Measurements from ENCODE around the gene TVP23C. TPM values are rescaled to one million over a fixed set of nuclear protein-coding genes. Genes with fewer than 3 reads are reported as not detected.

TVP23C gene
- total RNA-seq, 1 donor from 2014 or later: 8.9 TPM

DNA sequence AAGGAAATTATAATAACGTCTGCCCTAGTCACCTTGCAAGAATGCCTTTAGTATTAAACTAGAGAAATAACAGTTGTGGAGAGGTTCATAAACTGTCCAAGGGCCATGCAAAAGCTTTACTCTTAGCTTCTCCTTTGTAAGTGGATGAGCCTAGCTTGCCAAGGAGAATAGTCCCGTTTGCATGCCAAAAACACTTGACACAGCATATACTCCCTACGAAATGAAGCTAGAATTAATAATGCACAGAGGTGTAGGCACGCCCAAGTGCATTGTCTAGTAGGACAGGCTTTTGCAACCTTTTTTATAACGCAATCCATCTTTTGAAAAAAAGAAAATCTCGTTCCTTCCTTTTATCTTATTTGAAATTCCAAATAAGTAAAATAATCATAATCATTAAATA, 83.1 kb downstream of the TVP23C start:
- Mint-ChIP-seq H3K36me3 (ENCODE audit: low read depth) (no peaks in the 10 kb centered on the region), H3K4me3 (no peak overlapping the region), H3K27ac (no peak overlapping the region), H3K9me3 (no peaks in the 10 kb centered on the region), H3K27me3 (ENCODE audit: insufficient read depth) (no peaks in the 10 kb centered on the region), H3K4me1 (ENCODE audit: low read depth) (no peaks in the 10 kb centered on the region)
- intact Hi-C loops (cut with micrococcal nuclease): no loop called here
- DNase-seq (ENCODE audit: low spot score): no peak

DNA sequence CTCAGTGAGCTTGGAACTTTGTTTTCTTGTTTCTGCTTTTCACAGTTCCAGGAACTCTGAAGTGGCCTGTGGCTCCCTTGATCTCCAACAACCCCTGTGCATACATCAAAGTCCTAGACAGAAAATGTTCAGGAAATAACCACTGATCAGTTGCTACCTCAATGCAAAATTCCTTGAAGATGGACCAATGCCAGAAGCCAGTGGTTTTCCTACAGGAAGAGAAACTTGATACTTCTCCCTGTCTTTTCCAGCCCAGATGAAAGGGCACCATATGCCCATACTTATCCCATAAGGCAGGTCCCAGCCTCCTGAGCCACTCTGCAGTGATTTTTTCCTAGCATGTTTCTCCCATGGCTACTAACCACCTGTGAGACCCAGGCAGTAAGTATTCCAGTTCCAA, 83.6 kb downstream of the TVP23C start:
- Mint-ChIP-seq H3K4me1 (ENCODE audit: low read depth) (no peaks in the 10 kb centered on the region), H3K4me3 (no peak overlapping the region), H3K36me3 (ENCODE audit: low read depth) (no peaks in the 10 kb centered on the region), H3K27me3 (ENCODE audit: insufficient read depth) (no peaks in the 10 kb centered on the region), H3K9me3 (no peaks in the 10 kb centered on the region), H3K27ac (no peak overlapping the region)
- intact Hi-C loops (cut with micrococcal nuclease): no loop called here
- DNase-seq (ENCODE audit: low spot score): no peak

DNA sequence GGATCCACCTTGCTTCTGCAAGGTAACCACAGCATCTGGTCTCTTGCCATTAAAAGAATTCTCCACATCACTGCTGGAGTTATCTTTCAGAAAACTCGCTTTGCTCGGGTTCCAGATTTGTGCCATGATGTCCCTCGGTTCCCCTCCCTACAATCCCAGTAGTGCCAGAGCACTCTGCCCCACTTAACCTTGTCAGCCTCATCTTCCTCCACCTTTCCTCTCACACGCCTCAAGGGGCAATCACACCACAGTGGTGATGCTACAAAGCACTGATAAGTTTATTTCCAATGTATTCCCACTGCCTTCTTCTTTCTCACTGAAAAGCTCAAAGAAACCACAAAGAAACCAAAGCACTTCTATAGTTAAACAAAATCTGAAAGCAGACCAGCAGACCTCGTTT, 84.4 kb downstream of the TVP23C start:
- Mint-ChIP-seq H3K9me3 (no peaks in the 10 kb centered on the region), H3K4me1 (ENCODE audit: low read depth) (no peaks in the 10 kb centered on the region), H3K27ac (no peak overlapping the region), H3K4me3 (no peak overlapping the region), H3K36me3 (ENCODE audit: low read depth) (no peaks in the 10 kb centered on the region), H3K27me3 (ENCODE audit: insufficient read depth) (no peaks in the 10 kb centered on the region)
- intact Hi-C loops (cut with micrococcal nuclease): no loop called here
- DNase-seq (ENCODE audit: low spot score): no peak

DNA sequence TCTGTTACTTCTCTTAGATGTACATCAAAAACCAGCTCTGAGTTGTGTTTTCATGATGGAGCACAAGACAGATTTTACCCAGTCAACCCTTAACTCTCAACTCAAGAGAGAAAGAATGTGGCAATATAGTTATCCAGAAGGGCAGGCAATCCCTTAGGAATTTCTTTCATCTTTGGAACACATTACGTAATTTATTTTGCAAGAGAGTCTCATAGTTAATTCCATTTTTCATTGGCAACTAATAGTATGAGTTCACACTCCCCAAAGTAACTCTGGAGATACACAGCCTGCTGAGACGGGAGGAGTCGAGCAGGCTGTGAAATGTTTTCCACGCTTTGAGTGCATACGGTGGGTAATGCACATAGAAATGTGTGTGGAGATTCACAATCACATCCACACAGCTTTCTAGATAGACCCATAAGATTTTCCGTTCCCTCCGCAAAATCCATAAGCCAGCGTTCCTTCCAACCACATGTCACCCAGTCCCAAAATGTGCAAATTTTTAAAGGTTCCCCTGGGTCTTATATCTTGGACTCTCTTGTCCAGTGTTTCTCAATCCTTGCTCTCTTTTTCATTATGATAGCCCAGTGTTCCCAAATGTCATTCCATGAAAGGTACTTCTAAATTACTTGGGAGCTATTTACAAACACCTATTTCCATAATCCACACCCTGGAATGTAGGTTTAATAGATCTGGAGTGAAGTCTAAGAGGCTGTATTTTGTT, 87.5 kb downstream of the TVP23C start:
- H3K36me3 Mint-ChIP-seq (ENCODE audit: low read depth): peaks cover 2% of the 10 kb centered on the region

DNA sequence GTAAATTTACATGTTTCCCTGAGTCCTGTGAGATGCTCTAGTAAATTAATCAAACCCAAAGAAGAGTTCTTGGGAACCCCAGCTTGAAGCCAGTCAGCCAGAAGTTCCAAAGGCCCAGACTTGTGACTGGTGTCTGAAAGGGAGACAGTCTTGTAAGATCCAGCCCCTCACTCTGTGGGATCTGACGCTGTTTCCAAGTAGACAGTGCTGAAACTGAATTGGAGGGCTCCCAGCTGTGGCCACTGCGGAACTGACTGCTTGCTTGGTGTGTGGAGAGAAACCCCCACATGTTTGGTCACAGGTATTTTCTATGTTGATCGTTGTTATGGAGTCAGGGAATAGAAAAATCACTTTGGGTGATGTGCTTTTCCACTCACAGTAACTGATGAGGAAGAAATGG, 90.4 kb downstream of the TVP23C start:
- H3K9me3 Mint-ChIP-seq: no peaks in the 10 kb centered on the region
- intact Hi-C loops (cut with micrococcal nuclease): no loop called here
- peaks cover 2% of the 10 kb centered on the region for H3K36me3 Mint-ChIP-seq (ENCODE audit: low read depth)
- H3K4me1 Mint-ChIP-seq (ENCODE audit: low read depth): no peaks in the 10 kb centered on the region
- H3K4me3 Mint-ChIP-seq: no peak overlapping the region
- H3K27ac Mint-ChIP-seq: no peak overlapping the region
- no peak for DNase-seq (ENCODE audit: low spot score)
- H3K27me3 Mint-ChIP-seq (ENCODE audit: insufficient read depth): no peaks in the 10 kb centered on the region

More for the DNA sequence above, 87.5 kb downstream of the TVP23C start:
- Mint-ChIP-seq H3K4me3 (no peak overlapping the region), H3K27ac (no peak overlapping the region), H3K9me3 (no peaks in the 10 kb centered on the region), H3K27me3 (ENCODE audit: insufficient read depth) (no peaks in the 10 kb centered on the region), H3K4me1 (ENCODE audit: low read depth) (no peaks in the 10 kb centered on the region)
- DNase-seq (ENCODE audit: low spot score): no peak
- intact Hi-C loops (cut with micrococcal nuclease): no loop called here

DNA sequence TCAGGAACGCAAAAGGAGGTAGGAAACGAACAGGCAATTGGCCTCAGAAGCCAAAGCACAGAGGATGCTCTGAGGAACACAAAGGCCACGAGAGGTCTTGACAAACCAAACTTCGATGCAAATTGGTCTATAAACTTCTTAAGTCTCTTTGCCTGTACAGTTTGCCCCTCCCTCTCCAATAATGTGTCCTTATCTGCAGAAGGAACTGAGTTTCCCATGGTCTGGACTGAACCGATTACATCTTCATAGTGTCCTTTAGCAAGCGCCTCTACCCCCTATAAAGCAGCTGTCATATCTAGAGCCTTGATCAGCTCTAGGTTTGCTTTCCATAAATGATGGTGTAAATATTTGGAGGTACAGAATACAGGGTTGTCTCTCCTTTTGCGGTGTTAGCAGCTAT, 92.7 kb downstream of the TVP23C start:
- no peak overlapping the region for H3K4me3 Mint-ChIP-seq
- H3K4me1 Mint-ChIP-seq (ENCODE audit: low read depth): no peaks in the 10 kb centered on the region
- no peak overlapping the region for H3K27ac Mint-ChIP-seq
- H3K36me3 Mint-ChIP-seq (ENCODE audit: low read depth): peaks cover 2% of the 10 kb centered on the region
- intact Hi-C loops (cut with micrococcal nuclease): no loop called here
- no peaks in the 10 kb centered on the region for H3K9me3 Mint-ChIP-seq
- no peak for DNase-seq (ENCODE audit: low spot score)
- no peaks in the 10 kb centered on the region for H3K27me3 Mint-ChIP-seq (ENCODE audit: insufficient read depth)

DNA sequence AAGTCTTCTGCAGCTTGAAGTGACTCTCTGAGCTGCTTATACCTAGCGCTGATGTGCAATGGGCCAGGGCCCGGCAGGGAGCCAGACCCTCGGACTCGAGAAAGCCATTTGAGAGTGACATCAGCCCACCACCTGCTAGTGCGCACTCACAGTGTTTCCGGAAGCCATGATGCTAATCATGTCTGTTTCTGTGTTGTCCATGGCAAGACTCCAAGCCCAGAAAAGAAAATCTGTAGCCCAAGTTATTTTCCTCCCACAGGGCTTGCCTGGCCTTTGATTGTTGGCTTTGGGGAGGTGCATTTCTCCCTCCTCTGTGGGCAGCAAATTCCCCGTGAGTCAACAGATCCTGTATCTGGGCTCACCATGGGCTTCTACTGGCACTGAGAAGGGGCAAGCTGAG, 94.0 kb downstream of the TVP23C start:
- no peaks in the 10 kb centered on the region for H3K4me1 Mint-ChIP-seq (ENCODE audit: low read depth)

DNA sequence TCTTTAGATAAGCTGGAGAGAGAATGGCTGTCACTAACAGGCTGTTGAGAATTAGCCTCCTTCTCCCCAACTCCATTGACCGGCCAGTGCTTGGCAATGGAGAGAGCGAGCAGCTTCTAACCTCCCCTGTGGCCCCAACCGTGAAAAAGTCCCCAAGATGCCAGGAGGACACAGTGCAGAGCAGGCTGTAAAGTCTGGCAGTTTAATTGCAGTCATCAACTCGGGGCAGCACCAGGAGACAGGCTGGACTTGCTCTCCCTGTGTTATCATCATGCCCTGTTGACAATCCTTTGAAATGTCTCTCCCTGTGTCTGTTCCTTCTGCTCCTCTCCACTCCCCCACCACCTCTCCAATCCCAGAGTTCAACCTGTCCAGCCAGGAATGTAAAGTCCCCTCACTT, 95.2 kb downstream of the TVP23C start:
- Mint-ChIP-seq H3K9me3 (no peaks in the 10 kb centered on the region), H3K27ac (no peak overlapping the region), H3K4me1 (ENCODE audit: low read depth) (no peaks in the 10 kb centered on the region), H3K4me3 (no peak overlapping the region), H3K27me3 (ENCODE audit: insufficient read depth) (no peaks in the 10 kb centered on the region), H3K36me3 (ENCODE audit: low read depth) (peaks cover 1% of the 10 kb centered on the region)
- no peak for DNase-seq (ENCODE audit: low spot score)
- intact Hi-C loops (cut with micrococcal nuclease): no loop called here

More for the DNA sequence above, 94.0 kb downstream of the TVP23C start:
- no peaks in the 10 kb centered on the region for H3K9me3 Mint-ChIP-seq
- intact Hi-C loops (cut with micrococcal nuclease): no loop called here
- H3K27me3 Mint-ChIP-seq (ENCODE audit: insufficient read depth): no peaks in the 10 kb centered on the region
- no peak overlapping the region for H3K4me3 Mint-ChIP-seq
- peaks cover 2% of the 10 kb centered on the region for H3K36me3 Mint-ChIP-seq (ENCODE audit: low read depth)
- DNase-seq (ENCODE audit: low spot score): no peak
- no peak overlapping the region for H3K27ac Mint-ChIP-seq

DNA sequence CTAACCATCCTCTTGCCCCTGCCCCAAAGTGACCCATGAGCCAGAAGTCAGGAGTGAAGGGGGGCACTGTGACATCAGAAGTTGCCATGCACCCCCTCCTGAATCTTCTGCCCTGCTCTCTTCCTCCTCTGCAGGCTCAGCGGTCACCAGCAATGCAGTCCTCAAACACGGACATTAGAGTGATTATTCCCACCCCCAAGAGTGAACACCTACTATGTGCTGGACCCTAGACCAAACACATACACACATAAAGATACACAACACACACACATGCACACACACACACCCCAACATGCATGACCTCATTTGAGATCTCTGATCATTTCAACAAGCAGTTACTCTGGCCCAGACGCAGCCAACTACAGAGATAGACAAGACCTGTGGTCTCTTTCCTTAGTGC, 95.7 kb downstream of the TVP23C start, which contains the start of gene CDRT4:
Gene CDRT4 (minus strand): TSS at position 30 of the 400 bp plus-strand sequence. CDS start 27,383 bp downstream, outside the sequence.
- no peak within 1 kb of the TSS for H3K27ac Mint-ChIP-seq
- no peaks in the 10 kb centered on the region for H3K36me3 Mint-ChIP-seq (ENCODE audit: low read depth)
- DNase-seq (ENCODE audit: low spot score): no peak
- no peaks in the 10 kb centered on the region for H3K27me3 Mint-ChIP-seq (ENCODE audit: insufficient read depth)
- H3K4me3 Mint-ChIP-seq: no peak within 1 kb of the TSS
- intact Hi-C loops (cut with micrococcal nuclease): no loop called here
- H3K9me3 Mint-ChIP-seq: peaks cover under 1% of the 10 kb centered on the region
- no peaks in the 10 kb centered on the region for H3K4me1 Mint-ChIP-seq (ENCODE audit: low read depth)

DNA sequence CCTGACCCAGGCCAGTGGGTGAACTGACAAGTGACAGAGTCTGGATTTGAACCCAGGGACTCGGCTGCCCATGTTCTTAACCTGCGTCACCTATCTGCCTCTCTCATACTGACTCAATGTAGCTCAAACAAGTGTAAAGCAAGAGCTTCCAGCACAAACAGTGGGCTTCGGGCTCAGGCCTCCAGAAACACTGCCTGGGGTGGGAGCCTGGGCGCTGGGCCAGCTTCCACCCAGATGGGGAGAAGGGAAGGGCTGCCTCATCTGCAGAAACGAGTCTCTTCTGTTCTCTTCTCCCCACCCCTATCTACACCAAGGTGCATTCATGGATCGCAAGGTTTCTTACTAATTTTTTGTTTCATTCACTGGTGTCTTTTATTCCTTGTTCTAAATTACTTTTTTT, 97.2 kb downstream of the TVP23C start:
- H3K9me3 Mint-ChIP-seq: peaks cover 4% of the 10 kb centered on the region
- DNase-seq (ENCODE audit: low spot score): no peak

DNA sequence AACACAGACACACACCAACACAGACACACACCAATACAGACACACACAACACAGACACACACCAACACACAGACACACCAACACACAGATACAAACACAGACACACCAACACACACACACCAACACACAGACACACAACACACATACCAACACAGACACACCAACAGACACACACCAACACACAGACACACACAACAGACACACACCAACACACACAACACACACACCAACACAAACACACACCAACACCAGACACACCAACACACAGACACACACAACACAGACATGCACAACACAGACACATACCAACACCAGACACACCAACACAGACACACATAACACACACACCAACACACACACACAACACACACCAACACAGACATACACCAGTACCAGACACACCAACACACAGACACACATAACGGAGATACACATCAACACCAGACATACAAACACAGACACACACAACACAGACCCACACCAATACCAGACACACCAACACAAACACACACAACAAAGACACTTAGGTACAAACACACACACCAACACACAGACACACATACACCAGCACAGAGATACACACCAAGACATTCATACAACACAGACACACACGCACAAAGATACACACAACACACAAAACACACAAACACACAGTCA, 98.1 kb downstream of the TVP23C start:
- no peak overlapping the region for H3K27ac Mint-ChIP-seq
- intact Hi-C loops (cut with micrococcal nuclease): no loop called here
- no peaks in the 10 kb centered on the region for H3K4me1 Mint-ChIP-seq (ENCODE audit: low read depth)
- no peak overlapping the region for H3K4me3 Mint-ChIP-seq
- H3K36me3 Mint-ChIP-seq (ENCODE audit: low read depth): peaks cover under 1% of the 10 kb centered on the region
- peaks cover 4% of the 10 kb centered on the region for H3K9me3 Mint-ChIP-seq
- no peaks in the 10 kb centered on the region for H3K27me3 Mint-ChIP-seq (ENCODE audit: insufficient read depth)
- DNase-seq (ENCODE audit: low spot score): no peak

More for the DNA sequence above, 97.2 kb downstream of the TVP23C start:
- Mint-ChIP-seq H3K4me1 (ENCODE audit: low read depth) (no peaks in the 10 kb centered on the region), H3K27me3 (ENCODE audit: insufficient read depth) (no peaks in the 10 kb centered on the region), H3K27ac (no peak overlapping the region), H3K4me3 (no peak overlapping the region), H3K36me3 (ENCODE audit: low read depth) (no peaks in the 10 kb centered on the region)
- intact Hi-C loops (cut with micrococcal nuclease): no loop called here

DNA sequence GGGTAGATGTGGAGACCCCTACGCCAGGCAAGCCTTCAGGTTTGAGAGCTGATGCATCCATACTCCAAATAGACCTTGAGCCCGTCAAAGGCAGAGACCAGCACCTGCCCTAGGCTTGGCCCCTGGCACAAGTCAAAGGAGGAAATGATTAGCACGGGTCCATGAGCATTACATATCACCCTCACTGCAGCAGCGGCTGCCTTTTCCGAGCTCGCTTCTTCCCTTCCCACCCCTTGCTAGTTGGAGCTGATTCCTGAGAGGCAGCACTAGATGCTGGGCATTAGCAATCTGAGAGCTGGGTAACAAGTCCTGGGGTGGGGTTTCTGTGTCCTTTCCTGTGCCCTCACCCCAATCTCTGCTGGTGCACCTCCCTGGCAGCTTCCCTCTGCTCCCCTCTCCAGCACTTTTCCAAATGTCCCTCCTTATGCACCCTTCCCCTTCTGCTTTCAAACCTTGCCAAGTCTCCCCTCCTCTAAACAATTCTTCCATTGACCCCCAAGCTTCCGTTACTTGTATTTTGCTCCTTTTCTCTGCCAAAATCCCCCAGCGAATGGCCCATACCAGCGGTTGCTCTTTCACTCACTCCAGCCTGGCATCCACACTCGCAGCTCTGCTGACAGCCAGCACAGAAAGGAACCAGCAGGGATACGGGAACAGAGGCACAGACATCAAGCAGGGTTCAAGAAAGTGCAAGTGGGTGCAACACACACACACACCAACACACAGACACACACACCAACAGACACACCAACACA, 98.9 kb downstream of the TVP23C start:
- H3K4me3 Mint-ChIP-seq: no peak overlapping the region
- intact Hi-C loops (cut with micrococcal nuclease): no loop called here
- H3K9me3 Mint-ChIP-seq: peaks cover 4% of the 10 kb centered on the region
- H3K4me1 Mint-ChIP-seq (ENCODE audit: low read depth): no peaks in the 10 kb centered on the region
- H3K27ac Mint-ChIP-seq: no peak overlapping the region
- peaks cover 4% of the 10 kb centered on the region for H3K36me3 Mint-ChIP-seq (ENCODE audit: low read depth)
- no peaks in the 10 kb centered on the region for H3K27me3 Mint-ChIP-seq (ENCODE audit: insufficient read depth)
- DNase-seq (ENCODE audit: low spot score): no peak

All from activated T-helper 1 cell treated with anti-CD3 and anti-CD28 coated beads, Interleukin-12 subunit alpha, Interleukin-12 subunit beta, Interleukin-2, Interleukin-4 antibody, amounts not matched to agents 30 ng/mL and 10 ng/mL and 1 ng/mL, durations not matched to agents 14 hours and 24 hours and 36 hours (primary cell).